HG03378 (cell line): ENCODE data around the gene DCAF10.
"Not testable (repeated sequence)": the region's sequence is repeated elsewhere in the genome, so short reads cannot be mapped to it uniquely, and the experiment has no call there.

Source experiments
- ATAC-seq: cut with Tn5 transposase; IDR thresholded peaks from one replicate; pipeline ENCODE4 v1.9.1; 2021; ENCODE audit warnings: mild to moderate bottlenecking, moderate library complexity; ENCODE audit not compliant: unreplicated experiment

DCAF10 gene

DNA sequence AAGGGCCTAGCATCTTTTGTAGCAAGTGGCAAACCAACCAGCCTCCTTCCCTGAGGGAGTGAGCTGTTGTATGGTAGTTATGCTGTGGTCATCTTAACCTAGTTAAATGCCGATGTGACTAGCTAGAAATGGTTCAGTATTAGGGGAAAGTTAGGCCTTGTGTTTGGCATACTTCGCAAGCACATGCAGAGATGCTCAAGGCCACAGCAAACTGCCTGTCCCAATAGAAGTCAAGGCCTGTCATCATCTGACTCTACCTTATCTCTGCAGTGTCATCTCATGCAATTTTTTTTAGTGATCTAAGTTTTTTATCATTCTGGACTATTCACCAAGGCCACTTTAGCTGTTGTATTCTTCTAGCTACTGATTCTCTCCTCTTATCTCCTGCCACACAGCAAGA is 10.5 kb upstream of the DCAF10 start:
- no peak for ATAC-seq

DNA sequence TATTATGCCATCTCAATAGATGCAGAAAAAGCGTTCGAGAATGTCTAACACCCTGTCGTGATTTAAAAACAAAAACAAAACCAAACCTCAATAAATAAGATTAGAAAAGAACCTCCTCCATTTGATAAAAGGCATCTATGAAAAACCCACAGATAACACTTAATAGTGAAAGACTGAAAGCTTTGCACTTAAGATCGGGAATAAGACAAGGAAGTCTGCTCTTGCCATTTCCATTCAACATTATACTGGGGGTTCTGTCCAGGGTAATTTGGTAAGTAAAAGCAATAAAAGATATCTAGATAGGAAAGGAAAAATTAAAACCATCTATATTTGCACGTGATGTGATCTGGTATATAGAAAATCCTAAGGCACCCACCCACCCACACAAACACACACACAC is 8.5 kb upstream of the DCAF10 start:
- no peak for ATAC-seq

DNA sequence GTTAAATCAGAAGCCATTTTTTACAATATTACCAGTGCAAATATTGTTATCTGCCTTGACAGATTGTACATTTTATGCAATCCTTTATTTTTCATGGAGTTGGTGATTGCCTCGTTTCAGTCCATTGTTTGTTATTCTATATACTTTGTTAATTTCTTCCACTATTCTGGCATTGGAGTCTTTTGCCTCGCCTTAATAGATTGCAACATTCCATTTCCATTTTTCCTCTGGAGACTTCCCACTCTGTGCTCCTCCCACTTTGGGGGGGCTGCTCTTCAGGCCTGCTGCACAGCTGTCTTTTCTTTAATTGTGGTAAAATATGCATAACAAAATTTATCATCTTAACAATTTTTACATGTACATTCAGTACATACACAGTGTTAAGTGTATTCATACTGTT is 4.4 kb upstream of the DCAF10 start:
- ATAC-seq = no peak

DNA sequence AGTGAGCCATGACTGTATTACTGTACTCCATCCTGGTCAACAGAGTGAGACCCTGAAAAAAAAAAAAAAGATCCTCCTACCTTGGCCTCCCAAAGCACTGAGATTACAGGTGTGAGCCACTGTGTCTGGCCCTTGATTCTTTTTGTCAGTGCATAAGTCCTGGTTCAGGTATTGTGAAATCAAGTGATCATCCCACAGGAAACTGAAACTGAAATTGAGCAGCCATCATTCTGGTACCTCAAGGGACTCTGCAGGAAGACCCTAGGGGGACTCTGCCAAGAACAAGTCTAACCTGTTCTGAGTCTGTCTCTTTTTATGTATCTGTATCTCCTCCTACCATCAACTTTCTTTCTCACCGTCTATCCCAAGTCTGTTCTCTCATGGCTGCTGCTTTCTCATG is 1.9 kb upstream of the DCAF10 start:
- ATAC-seq = no peak

DNA sequence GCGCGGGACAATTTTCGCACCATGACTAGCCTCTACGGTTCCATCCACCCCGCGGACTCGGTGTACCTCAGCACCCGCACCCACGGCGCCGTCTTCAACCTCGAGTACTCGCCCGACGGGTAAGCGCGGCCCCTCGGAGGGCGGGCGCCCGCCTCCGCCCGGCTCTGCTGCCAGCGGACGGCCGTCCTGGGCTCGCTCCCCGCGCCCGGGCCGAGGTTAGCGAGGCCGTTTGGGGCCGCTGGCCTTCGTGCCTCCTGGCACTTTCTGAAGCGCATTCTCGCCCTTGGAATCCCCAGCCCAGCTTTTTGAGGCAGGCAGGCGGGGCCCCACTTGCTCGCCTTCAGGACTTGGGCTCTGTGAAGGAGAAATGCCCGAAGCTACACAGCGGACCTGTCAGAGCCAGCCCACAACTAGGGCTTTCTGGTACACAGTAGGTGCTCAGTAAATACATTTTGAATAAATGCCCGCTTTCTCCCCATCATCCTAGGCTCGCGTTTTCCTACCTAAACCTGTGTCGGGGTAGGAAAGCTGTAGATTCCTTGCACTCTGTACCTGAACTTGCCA is 772 bp downstream of the DCAF10 start:
- peak; percentile 29 for ATAC-seq

DNA sequence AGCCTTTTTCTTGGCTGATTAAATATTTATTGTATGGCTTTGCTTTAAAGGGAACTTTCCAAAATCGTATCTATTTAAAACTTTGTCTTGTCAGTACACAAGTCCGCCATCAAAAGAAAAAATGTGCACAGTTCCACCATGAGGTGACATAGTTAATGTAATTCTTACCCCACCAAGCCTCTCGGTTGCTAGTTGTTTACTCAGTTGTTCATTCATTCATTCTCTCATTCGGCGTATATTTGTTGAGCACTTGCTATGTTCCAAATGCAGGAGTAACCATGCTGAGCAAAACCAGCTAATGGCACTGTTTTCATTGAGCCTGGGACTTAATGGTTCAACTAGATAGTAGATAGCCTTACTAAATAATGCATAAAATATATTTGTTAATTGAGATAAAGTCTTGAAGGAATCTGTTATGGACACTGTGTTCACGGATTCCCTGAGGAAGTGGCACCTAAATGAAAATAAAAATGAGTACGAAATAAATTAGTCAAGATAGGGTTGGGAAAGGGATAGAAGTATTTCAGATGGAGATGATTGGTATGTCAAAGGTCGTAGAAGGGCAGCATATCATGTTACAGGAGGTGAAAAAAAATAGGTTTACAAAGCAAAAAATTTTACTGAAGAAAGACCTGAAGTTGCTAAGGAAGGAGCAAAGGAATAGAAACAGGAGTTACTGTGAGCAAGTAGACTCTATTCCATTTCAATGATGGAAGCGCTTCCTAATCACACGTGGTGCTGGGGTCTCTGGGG is 1.5 kb downstream of the DCAF10 start:
- ATAC-seq = no peak

DNA sequence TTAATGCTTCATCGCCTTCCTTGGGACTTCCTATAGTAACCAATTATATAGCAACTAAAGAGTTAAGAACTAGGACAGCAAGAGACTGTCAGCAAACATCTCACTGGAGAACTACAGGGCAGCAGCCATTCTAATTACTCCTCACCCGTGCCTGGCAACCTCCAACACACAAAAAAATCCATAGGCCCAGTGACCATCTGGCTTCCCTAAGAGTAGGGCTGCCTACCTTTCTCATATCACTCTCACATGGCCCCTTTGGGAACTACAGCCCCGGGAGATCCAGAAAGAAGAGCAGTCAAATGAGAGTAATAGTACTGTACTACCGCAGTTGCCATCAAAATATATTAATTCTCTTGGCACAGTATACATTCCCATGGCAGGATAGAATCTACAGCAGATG is 5.7 kb downstream of the DCAF10 start:
- ATAC-seq = no peak

DNA sequence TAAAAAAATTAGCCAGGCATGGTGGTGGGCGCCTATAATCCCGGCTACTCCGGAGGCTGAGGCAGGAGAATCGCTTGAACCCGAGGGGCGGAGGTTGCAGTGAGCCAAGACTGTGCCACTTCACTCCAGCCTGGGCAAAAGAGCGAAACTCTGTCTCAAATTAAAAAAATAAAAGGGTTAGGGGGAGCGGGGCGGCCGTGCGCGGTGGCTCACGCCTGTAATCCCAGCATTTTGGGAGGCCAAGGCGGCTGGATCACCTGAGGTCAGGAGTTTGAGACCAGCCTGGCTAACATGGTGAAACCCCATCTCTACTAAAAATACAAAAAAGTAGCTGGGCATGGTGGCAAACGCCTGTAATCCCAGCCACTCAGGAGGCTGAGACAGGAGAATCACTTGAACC is 9.1 kb downstream of the DCAF10 start:
- not testable (repeated sequence) for ATAC-seq

DNA sequence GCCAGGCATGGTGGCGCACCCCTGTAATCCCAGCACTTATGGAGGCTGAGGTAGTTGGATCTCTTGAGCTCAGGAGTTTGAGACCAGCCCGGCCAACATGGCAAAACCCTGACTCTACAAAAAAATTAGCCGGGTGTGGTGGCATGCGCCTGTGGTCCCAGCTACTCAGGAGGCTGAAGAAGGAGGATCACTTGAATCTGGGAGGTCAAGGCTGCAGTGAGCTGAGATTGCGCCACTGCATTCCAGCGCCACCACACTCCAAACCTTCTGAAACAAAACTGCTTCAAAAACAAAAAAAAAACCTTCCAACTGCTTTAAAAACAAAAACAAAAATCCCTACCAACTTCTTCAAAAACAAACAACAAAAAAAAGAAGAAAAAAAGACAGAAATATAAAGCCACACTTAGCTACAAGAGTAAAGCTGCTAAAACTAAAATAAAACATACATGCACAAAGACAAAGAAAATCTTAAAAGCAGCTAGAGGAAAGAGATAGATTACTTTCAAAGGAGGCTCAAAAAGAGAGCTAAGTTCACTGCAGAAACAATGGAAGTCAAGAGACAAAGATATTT is 11.4 kb downstream of the DCAF10 start:
- no peak for ATAC-seq

DNA sequence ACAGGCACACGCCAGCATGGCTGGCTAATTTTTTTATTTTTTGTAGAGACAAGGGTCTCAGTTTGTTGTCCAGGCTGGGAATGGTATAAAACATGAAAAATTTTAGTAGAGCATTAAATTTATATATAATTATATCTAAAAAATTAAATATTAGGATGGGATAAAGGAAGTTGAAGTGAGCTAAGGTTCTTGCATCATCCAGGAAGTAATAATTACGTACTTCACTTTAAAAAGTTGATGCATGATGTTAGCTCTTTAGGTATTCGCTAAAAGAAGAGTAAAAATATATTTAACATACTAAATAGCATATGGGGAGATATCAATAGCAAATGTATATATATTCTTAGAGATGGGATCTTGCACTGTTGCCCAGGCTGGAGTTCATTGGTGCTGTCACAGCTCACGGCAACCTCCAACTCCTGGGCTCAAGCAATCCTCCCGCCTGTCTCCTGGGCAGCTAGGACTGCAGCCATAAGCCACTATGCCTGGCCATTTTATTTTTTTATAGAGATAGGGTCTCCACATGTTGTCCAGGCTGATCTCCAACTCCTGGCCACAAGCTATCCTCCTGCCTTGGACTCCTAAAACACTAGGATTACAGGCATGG is 12.3 kb downstream of the DCAF10 start:
- no peak for ATAC-seq

DNA sequence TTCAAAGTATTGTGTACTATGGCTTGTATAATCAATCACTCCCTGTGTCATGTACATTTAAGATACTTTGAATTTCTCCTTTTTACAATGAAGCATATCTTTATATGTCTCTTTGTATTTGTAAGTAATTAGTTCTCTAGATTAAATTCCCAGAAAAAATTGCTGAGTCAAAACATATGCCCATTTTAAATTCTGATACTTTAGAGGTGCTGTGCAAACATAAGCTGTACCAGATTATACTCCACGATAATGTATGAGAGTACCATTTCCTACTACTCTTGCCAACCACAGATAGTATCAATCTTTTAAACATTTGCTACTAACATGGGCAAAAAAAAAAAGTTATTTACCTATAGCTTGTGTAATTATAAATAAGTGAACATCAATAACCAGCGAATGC is 18.3 kb downstream of the DCAF10 start:
- no peak for ATAC-seq

DNA sequence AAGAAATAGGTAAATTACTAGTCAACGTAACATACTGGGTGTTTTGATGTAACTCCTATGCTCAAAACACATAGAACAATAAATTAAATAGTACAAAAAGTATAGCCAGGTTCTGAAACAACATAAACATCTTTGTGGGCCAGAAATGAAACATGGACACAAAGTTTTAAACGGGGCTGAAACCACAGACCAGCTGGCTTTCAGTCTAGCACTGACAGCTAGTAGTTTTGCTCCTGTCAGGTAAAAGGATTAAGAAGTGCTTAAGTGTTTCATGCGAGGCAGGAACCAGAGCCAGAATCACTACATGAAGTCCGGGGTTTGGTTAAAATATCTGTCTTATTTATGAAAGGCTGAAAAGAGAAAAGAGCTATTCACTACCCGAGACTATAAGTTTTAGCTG is 19.5 kb downstream of the DCAF10 start:
- no peak for ATAC-seq

DNA sequence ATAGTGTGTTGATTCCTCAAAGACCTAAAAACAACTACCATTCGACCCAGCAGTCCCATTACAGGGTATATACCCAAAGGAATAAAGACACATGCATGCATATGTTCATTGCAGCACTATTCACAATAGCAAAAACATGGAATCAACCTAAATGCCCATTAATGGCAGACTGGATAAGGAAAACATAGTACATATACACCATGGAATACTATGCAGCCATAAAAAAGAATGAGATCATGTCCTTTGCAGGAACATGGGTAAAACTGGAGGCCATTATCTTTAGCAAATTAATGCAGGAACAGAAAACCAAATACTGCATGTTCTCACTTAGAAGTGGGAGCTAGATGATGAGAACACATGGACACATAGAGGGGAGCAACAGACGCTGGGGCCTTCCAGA is 24.6 kb downstream of the DCAF10 start:
- ATAC-seq = not testable (repeated sequence)

DNA sequence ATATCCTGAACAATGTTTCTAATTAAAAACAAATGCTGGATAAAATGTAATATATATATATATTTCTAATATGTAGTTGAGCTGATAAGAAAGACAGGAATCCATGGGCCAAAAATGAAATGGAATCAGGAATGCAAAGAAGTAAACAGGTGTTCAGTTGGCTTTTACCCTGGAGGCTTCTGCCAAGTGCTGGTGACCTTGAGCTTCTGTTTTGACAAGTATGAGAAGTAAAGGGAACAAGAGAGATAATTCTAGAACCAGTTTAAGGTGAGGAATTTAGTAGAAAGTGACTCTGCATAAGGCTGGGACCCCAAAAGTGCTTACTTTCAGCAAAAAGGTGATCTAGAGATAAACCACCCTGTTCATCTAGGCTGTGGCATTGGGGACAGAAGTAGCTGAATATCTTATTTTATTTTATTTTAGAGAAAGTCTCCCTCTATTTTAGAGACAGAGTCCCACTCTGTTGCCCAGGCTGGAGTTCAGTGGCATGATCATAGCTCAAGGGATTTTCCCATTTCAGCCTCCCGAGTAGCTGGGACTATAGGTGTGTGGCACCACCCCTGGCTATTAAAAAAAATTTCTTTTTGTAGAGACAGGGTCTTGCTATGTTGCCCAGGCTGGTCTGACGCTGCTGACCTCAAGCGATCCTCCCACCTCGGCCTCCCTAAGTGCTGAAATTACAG is 27.0 kb downstream of the DCAF10 start:
- no peak for ATAC-seq

DNA sequence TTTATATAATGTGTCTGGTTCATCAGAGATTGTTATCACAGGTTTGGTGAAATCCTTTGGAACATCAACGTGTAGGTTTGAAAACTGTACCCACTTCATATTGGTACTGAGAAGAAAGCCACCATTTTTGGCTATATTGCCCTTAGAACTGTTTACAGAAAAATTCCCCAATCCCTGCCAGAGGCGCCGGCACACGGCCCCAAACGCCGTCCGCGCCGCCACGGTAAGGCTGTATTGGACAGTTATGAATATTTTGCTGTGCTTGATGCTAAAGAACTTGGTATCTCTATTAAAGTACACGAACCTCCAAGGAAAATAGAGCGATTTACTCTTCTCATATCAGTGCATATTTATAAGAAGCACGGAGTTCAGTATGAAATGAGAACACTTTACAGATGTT is 35.2 kb downstream of the DCAF10 start:
- no peak for ATAC-seq

DNA sequence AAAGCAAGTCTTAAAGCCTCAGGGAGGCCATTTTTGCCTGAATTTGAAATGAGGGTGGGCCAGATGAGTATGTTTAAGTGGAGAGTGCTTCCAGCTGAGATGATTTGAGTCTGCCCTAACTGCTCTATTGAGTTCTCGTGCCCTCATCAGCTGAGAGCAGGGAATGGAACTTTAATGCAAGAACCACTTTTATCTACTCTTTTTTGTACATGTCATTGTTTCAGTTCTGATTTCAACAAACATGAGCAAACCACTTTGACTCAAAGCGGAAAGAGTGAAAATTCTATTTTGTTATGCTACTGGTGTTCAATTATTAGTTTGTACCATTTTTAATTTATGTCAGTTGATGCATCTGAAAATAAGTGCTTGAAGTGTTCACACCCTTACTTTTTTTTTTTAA is 35.8 kb downstream of the DCAF10 start:
- ATAC-seq = peak; percentile 84

DNA sequence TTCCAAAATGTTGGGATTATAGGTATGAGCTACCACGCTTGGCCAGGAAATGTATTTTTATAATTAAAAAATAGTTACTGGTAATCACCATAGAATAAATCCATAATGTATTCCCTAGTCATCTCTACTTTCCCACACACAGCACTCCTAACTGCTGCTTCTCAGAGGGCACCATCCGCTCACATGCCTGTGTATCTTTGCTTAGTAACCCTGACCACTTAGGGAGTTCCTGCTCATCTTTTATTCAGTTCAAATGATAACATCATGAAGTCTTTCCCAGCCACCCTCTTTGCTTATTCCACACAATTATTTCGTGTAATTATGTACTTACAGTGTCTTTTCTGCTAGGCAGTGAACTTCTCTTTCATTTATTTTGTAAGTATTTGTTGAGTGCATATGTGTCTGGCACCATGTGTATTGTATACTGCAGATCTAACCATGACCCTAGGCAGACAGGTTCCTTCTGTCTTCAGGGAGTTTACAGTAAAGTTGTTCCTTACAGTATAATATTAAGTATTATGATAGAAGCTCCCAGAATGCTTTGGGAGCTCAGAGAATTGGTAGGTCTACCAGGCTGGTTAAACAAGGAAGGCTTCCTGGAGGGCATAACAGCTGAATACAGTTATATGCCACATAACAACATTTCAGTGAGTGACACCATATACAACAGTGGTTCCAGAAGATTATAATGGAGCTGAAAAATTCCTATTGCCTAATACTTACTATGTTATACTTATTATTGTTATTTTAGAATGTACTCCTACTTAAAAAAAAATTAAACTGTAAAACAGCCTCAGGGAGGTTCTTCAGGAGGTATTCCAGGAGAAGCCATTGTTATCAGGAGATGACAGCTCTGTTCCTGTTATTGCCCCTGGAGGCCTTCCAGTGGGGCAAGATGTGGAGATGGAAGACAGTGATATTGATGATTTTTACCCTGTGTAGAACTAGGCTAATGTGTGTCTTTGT is 39.2 kb downstream of the DCAF10 start:
- no peak for ATAC-seq

DNA sequence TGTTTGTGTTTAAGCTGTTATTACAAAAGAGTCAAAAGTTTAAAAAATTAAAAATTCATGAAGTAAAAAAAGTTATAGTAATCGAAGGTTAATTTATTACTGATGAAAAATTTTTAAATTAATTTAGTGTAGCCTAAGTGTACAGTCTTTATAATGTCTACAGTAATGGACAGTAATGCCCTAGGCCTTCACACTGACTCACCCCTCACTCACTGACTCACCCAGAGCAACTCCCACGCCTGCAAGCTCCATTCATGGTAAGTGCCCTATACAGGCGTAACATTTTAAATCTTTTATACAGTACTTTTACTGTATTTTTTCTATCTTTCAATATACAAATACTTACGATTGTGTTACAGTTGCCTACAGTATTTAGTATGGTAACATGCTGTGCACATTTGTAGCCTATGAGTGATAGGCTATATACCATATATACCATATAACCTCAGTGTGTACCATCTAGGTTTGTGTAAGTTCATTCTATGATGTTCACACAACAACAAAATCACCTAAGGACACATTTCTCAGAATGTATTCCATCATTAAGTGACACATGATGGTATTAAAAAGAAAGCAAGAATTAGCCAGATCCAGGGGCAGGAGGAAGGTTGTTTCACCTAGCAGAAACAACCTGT is 40.1 kb downstream of the DCAF10 start:
- ATAC-seq = no peak

DNA sequence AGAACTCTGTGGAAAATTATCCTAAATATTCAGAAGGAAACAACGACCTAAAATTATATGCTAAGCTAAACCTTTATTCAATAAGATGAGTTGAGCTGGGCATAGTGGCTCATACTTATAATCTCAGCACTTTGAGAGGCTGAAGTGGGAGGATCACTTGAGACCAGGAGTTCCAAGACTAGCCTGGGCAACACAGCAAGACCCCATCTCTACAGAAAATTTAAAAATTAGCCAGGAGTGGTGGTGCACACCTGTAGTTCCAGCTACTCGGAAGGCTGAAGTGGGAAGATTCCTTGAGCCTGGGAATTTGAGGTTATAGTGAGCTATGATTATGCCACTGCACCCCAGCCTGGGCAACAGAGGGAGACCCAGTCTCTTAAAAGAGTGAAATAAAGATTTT is 51.6 kb downstream of the DCAF10 start:
- ATAC-seq = no peak

DNA sequence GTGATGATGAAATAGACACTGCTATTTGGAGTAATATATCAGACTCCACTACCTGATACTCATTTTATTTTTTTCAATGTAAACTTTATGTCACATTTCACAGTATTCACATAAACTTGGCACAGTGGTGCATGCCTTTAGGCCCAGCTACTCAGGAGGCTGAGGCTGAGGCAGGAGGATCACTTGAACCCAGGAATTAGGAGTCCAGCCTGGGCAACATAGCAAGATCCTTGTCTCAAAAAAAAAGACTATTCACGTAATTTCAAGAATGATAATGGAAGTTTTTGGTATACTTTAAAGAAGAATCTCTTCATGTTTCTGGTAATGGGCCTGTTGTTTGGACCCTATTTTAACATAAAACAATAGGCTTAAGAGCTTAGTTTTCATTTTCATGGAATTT is 56.0 kb downstream of the DCAF10 start:
- ATAC-seq = no peak
